Measurements from ENCODE around the gene OSBPL8. TPM values are rescaled to one million over a fixed set of nuclear protein-coding genes. Genes with fewer than 3 reads are reported as not detected.

Gene OSBPL8
- total RNA-seq, 2 donors from 2014 or later, result 141 to 146 TPM

- no peaks in the 10 kb centered on the region for H3K36me3 Mint-ChIP-seq (ENCODE audit: low read depth)
- H3K4me3 Mint-ChIP-seq, result no peak overlapping the region
- H3K9me3 ChIP-seq (ENCODE audit: control insufficient read depth, low read length, poor library complexity, severe bottlenecking), result no peaks in the 10 kb centered on the region
- no peaks in the 10 kb centered on the region for H3K27me3 Mint-ChIP-seq
- ATAC-seq, result no peak
- no peak overlapping the region for H3K27ac Mint-ChIP-seq
- no peak for DNase-seq
- H3K4me1 Mint-ChIP-seq, result peaks cover 14% of the 10 kb centered on the region
Measured at GRCh38 chr12:76568888-76569551, 9.4 kb upstream of the OSBPL8 start.

- no peaks in the 10 kb centered on the region for H3K27me3 Mint-ChIP-seq
- no peak overlapping the region for H3K4me3 Mint-ChIP-seq
- peaks cover 14% of the 10 kb centered on the region for H3K4me1 Mint-ChIP-seq
- no peaks in the 10 kb centered on the region for H3K36me3 Mint-ChIP-seq (ENCODE audit: low read depth)
- DNase-seq, result no peak
- no peak overlapping the region for H3K27ac Mint-ChIP-seq
- no peak for ATAC-seq
- H3K9me3 ChIP-seq (ENCODE audit: control insufficient read depth, low read length, poor library complexity, severe bottlenecking), result no peaks in the 10 kb centered on the region
Measured at GRCh38 chr12:76568130-76568529, 8.6 kb upstream of the OSBPL8 start.

GRCh38 chr12:76563061-76563460 is 3.5 kb upstream of the OSBPL8 start:
- H3K9me3 ChIP-seq (ENCODE audit: control insufficient read depth, low read length, poor library complexity, severe bottlenecking), result no peaks in the 10 kb centered on the region
- DNase-seq (no peak), ATAC-seq (no peak)
- Mint-ChIP-seq H3K27me3 (no peaks in the 10 kb centered on the region), H3K36me3 (ENCODE audit: low read depth) (peaks cover 3% of the 10 kb centered on the region), H3K27ac (no peak overlapping the region), H3K4me1 (peaks cover 6% of the 10 kb centered on the region), H3K4me3 (no peak overlapping the region)

DNA sequence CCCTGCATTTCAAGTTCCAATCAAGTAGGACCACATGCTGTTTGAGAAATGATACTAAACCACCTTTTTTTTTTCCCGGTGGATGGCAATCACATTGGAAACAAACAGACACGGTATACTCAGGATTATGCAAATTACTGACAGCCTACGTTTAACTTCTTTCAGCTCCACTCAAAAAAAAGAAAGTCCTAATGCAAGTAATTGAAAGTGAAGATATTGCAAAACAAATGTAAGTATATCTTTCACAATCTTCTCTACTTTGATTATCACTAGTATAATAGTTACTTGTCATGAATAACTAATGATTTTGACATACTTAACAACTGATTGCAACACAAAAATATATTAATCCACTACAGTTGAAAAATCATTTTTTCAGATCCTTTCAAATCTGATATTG is 2.6 kb upstream of the OSBPL8 start:
- H3K27me3 Mint-ChIP-seq, result no peaks in the 10 kb centered on the region

DNA sequence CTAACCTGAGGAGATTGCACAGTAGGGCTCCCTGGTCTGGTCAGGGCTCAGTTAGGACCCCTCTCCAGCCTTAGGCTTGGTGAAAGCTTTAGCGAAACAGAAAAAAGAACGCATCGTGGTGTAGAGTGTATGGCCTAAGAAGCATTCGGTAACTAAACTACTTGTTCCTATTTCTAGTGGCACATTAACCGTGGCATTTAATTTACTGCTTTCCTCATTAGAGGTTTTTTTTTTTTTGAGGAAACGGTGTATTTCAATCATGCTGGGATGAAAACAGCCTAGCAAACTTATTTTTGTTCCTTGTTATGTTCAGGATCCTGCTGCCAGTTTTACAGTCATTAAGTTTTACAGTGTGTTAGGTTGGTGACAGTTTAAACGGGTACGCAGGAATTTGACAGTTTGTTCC is 518 bp upstream of the OSBPL8 start:
- peak; percentile 26 for ATAC-seq
- H3K27me3 Mint-ChIP-seq, result no peaks in the 10 kb centered on the region

More for the DNA sequence above, 2.6 kb upstream of the OSBPL8 start:
- H3K27ac Mint-ChIP-seq, result no peak overlapping the region
- H3K4me3 Mint-ChIP-seq, result no peak overlapping the region
- no peaks in the 10 kb centered on the region for H3K9me3 ChIP-seq (ENCODE audit: control insufficient read depth, low read length, poor library complexity, severe bottlenecking)
- no peak for ATAC-seq
- H3K4me1 Mint-ChIP-seq, result peaks cover 2% of the 10 kb centered on the region
- no peak for DNase-seq
- H3K36me3 Mint-ChIP-seq (ENCODE audit: low read depth), result peaks cover 3% of the 10 kb centered on the region

DNA sequence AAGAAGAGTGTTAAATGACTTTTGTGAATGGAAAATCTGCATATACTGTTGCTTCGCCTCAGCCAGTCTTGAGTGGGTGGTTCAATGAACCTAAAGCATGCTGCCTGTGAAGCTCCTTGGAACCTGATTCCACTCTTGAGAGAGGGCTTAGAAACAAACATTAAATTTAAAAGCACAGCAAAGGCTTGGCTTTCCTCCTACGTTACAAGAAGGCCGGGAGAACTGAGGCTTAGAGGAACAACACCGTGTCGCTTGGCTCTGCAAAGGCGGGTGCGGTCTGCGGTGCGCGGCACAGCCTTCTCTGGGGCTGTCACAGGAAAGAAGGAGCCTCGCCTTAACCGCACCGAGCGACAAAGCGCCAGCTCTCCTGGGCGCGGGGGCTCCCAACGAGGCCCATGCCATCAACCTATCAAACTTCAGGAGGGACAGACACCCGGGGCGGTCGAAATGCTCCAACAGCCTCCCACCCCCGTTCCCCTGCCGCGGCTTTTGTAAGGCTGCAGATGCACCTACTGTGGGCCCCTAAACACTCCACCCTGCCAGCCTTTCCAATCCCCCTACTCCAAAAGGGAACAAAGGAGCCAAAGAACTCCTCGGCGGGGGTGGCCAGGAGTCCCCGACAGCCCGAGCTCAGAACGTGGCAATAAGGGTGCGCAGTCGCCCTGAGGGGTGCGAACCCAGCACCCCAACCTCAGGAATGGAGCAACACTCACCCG is 729 bp downstream of the OSBPL8 start:
- peaks cover 6% of the 10 kb centered on the region for H3K36me3 Mint-ChIP-seq (ENCODE audit: low read depth)
- H3K9me3 ChIP-seq (ENCODE audit: control insufficient read depth, low read length, poor library complexity, severe bottlenecking), result no peaks in the 10 kb centered on the region
- peak; percentile 69 to 79 (median 73) for DNase-seq
- H3K27ac Mint-ChIP-seq, result peak overlapping the region; percentile 89
- ATAC-seq, result peak; percentile 83
- H3K27me3 Mint-ChIP-seq, result no peaks in the 10 kb centered on the region
- peaks cover 24% of the 10 kb centered on the region for H3K4me1 Mint-ChIP-seq
- peak overlapping the region; percentile 93 for H3K4me3 Mint-ChIP-seq

More for the DNA sequence above, 518 bp upstream of the OSBPL8 start:
- H3K9me3 ChIP-seq (ENCODE audit: control insufficient read depth, low read length, poor library complexity, severe bottlenecking), result no peaks in the 10 kb centered on the region
- H3K4me3 Mint-ChIP-seq, result peak overlapping the region; percentile 93
- peak overlapping the region; percentile 89 for H3K27ac Mint-ChIP-seq
- H3K36me3 Mint-ChIP-seq (ENCODE audit: low read depth), result peaks cover 6% of the 10 kb centered on the region
- peaks cover 18% of the 10 kb centered on the region for H3K4me1 Mint-ChIP-seq
- no peak for DNase-seq

DNA sequence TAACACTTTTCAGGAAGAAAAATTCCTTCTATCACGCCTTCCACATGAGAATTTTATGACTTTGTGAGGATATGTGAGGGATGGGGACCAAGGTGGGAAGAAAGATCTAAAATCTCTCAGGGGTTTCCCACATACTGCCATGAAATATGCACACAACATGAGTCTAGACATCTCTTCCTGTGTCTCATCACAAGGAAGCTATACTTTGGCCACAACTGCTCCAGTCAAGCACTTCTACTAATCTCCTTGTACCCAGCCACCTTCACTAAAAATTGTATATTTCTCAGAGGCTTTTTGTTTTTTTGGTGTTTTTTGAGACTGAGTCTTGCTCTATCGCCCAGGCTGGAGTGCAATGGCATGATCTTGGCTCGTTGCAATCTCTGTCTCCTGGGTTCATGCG is 3.2 kb downstream of the OSBPL8 start:
- Mint-ChIP-seq H3K36me3 (ENCODE audit: low read depth) (peaks cover 6% of the 10 kb centered on the region), H3K4me1 (peaks cover 38% of the 10 kb centered on the region), H3K27me3 (no peaks in the 10 kb centered on the region), H3K4me3 (peak overlapping the region; percentile 26), H3K27ac (peak overlapping the region; percentile 67)
- DNase-seq (no peak), ATAC-seq (peak; percentile 10)
- H3K9me3 ChIP-seq (ENCODE audit: control insufficient read depth, low read length, poor library complexity, severe bottlenecking), result no peaks in the 10 kb centered on the region

DNA sequence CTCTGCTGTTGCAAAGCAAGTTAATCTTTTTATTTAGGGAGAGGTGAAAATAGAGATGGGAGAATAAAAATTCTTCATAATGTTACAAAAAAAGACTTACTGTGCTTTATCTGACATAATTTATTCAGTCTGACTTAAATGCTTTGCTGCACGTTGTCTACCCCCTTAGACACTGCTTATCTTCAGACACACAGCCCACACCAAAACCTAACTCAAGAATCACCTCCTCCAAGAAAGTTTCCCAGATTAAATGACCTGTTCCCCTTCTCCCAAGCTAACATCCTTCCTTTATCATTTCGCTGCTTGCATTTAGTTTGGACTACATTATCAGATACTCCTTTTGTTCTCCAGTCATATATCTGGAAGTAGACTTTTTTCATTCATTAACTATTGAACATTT is 3.8 kb downstream of the OSBPL8 start:
- Mint-ChIP-seq H3K4me1 (peaks cover 40% of the 10 kb centered on the region), H3K27me3 (no peaks in the 10 kb centered on the region), H3K4me3 (peak overlapping the region; percentile 26), H3K36me3 (ENCODE audit: low read depth) (peaks cover 6% of the 10 kb centered on the region), H3K27ac (peak overlapping the region; percentile 67)
- ATAC-seq (no peak), DNase-seq (no peak)
- H3K9me3 ChIP-seq (ENCODE audit: control insufficient read depth, low read length, poor library complexity, severe bottlenecking), result no peaks in the 10 kb centered on the region

DNA sequence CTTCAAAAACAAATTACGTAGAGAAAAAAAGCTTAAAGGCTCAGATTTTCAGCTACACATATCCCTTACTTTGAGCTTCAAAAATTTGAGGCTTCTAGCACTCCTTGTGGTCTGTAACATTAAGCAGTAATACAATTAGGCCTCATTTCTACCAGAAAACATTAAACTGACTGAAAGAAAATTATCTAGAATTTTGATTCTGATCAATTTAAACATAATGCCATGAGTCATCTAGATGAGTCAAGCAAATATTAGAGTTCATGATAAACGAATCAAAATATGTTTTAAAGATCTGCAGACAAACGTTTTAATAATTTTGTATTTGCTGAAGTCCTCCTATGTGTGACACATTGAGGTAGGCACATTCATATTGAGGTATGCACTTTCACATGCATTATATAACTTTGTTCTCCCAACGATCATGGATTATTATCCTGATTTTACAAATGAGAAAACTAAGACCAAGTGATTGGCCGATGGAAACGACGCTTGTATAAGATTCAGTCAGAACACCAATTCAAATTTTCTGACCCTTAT is 4.3 kb downstream of the OSBPL8 start:
- ATAC-seq (no peak), DNase-seq (no peak)
- H3K4me3 Mint-ChIP-seq, result peak overlapping the region; percentile 26
- peak overlapping the region; percentile 67 for H3K27ac Mint-ChIP-seq
- peaks cover 6% of the 10 kb centered on the region for H3K36me3 Mint-ChIP-seq (ENCODE audit: low read depth)
- H3K27me3 Mint-ChIP-seq, result no peaks in the 10 kb centered on the region
- no peaks in the 10 kb centered on the region for H3K9me3 ChIP-seq (ENCODE audit: control insufficient read depth, low read length, poor library complexity, severe bottlenecking)
- peaks cover 40% of the 10 kb centered on the region for H3K4me1 Mint-ChIP-seq

DNA sequence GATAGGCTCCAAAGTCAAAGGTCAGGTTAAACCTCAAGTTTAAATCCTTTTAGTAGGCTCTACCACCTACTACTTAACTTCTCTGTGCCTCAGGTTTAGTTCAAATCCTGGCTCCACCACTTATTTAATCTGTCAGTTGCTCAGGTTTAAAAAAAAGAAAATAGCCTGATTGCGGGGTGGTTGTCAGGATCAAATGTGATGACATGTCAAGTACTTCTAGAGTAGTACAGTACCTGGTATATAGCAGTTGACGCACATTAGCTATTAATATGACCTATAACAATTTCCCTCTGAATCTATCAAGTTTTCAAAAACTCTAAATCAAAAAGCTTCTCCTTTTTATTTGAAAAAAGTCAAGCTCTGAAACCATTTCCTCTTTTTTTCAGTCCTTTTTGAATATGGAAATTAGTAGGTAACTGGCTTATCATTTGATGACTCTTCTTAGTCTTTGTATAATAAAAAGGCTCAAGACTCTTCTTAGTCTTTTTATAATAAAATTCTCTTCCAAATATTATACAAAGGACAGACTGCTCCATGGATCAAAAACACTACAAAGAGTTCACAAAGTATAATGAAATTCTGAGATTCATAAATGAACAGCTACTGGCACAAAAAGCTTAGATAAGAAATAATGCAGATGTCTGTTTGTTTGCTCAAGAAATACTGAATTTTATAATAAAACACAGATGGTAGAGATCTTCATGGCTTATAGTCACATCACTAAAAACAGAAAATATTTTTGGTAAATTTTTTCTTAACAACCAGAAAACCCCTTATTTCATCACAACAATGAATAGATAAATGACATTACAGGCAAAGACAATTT is 5.0 kb downstream of the OSBPL8 start:
- ATAC-seq (no peak), DNase-seq (no peak)
- Mint-ChIP-seq H3K27me3 (no peaks in the 10 kb centered on the region), H3K27ac (peak overlapping the region; percentile 67), H3K36me3 (ENCODE audit: low read depth) (peaks cover 6% of the 10 kb centered on the region), H3K4me1 (peaks cover 42% of the 10 kb centered on the region), H3K4me3 (no peak overlapping the region)
- no peaks in the 10 kb centered on the region for H3K9me3 ChIP-seq (ENCODE audit: control insufficient read depth, low read length, poor library complexity, severe bottlenecking)

DNA sequence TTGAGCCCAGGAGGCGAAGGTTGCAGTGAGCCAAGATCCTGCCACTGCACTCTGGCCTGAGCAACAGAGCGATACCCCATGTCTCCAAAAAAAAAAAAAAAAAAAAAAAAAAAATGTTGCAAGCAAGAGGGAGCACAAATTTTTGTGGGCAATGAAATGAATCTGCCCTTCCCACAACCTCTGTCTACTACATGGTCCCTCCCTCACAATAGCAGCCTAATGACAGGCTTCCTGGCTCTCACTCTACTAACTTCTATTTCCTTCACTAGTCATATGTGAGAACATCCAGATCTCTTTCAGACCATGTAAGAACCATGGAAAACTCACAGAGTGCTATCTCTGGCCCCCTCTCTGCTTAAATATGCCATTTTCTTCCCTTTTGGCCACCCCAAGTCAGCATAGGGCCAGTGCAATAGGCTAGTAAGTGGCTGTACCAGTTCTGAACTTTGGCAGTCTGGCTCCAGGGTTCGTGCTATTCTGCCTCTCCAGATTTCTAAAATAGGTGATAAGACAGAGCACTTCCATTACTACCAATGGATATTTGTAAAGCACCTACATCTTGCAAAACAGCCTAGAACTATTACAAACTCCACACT is 7.1 kb downstream of the OSBPL8 start:
- H3K36me3 Mint-ChIP-seq (ENCODE audit: low read depth), result peaks cover 7% of the 10 kb centered on the region
- ATAC-seq (no peak), DNase-seq (no peak)
- H3K4me1 Mint-ChIP-seq, result peaks cover 62% of the 10 kb centered on the region
- H3K4me3 Mint-ChIP-seq, result peak overlapping the region; percentile 66
- H3K9me3 ChIP-seq (ENCODE audit: control insufficient read depth, low read length, poor library complexity, severe bottlenecking), result no peaks in the 10 kb centered on the region
- no peaks in the 10 kb centered on the region for H3K27me3 Mint-ChIP-seq
- H3K27ac Mint-ChIP-seq, result peak overlapping the region; percentile 63

DNA sequence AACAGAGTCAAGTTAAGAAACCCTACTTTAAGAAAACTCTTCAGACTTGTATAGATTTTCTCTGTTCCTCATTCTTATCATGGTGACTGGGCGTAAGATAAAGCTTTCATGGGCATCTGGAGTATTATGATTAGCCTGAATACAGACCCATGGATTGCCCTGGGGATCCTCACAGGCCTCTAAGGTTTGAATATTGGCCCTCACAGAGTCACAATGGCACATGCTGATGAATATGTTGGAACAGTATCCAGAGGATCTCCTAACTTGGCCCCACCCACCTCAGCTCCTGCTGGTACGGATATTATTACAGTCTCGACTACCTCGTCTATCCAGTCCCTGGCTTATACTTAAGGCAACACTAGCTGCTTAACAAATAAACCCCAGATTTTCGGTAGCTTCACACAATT is 8.1 kb downstream of the OSBPL8 start:
- Mint-ChIP-seq H3K27me3 (no peaks in the 10 kb centered on the region), H3K4me3 (no peak overlapping the region), H3K36me3 (ENCODE audit: low read depth) (peaks cover 7% of the 10 kb centered on the region), H3K27ac (no peak overlapping the region), H3K4me1 (peaks cover 66% of the 10 kb centered on the region)
- H3K9me3 ChIP-seq (ENCODE audit: control insufficient read depth, low read length, poor library complexity, severe bottlenecking), result no peaks in the 10 kb centered on the region
- no peak for DNase-seq
- ATAC-seq, result no peak

- no peaks in the 10 kb centered on the region for H3K9me3 ChIP-seq (ENCODE audit: control insufficient read depth, low read length, poor library complexity, severe bottlenecking)
- no peak for DNase-seq
- no peak for ATAC-seq
- peaks cover 4% of the 10 kb centered on the region for H3K36me3 Mint-ChIP-seq (ENCODE audit: low read depth)
- peak overlapping the region; percentile 72 for H3K4me3 Mint-ChIP-seq
- peaks cover 50% of the 10 kb centered on the region for H3K4me1 Mint-ChIP-seq
- H3K27me3 Mint-ChIP-seq, result no peaks in the 10 kb centered on the region
- H3K27ac Mint-ChIP-seq, result peak overlapping the region; percentile 63
Measured at GRCh38 chr12:76549131-76549530, 10.4 kb downstream of the OSBPL8 start.
